Inflammatory macrophage treated with lipopolysaccharide for 4 hours (primary cell): ENCODE data around the gene AGAP4.
"Not testable (repeated sequence)": the region's sequence is repeated elsewhere in the genome, so short reads cannot be mapped to it uniquely, and the experiment has no call there.

Source experiments
- DNase-seq: peaks from one replicate; pipeline ENCODE4 v3.0.0-alpha.2; 2020

Gene AGAP4

GRCh38 chr10:45847400-45847799 is at the start of gene AGAP4:
Gene AGAP4, minus strand, starts transcription at chr10:45847500. Its CDS starts 153 bp downstream, at chr10:45847347.
- not testable (repeated sequence) for DNase-seq

- not testable (repeated sequence) for DNase-seq
These were observed 43.4 kb upstream of the AGAP4 start for GRCh38 chr10:45890721-45891120.

- DNase-seq, result not testable (repeated sequence)
These were observed 42.4 kb upstream of the AGAP4 start for GRCh38 chr10:45889539-45890230.

- not testable (repeated sequence) for DNase-seq
These were observed 35.6 kb upstream of the AGAP4 start for GRCh38 chr10:45882880-45883279.

GRCh38 chr10:45865404-45865803 is 18.1 kb upstream of the AGAP4 start:
- not testable (repeated sequence) for DNase-seq

GRCh38 chr10:45864264-45864663 is 17.0 kb upstream of the AGAP4 start:
- not testable (repeated sequence) for DNase-seq

- not testable (repeated sequence) for DNase-seq
These were observed 16.3 kb upstream of the AGAP4 start for GRCh38 chr10:45863632-45864031.

- DNase-seq, result not testable (repeated sequence)
These were observed 10.6 kb upstream of the AGAP4 start for GRCh38 chr10:45857931-45858330.

GRCh38 chr10:45848467-45848866 is 1.2 kb upstream of the AGAP4 start:
- peak; percentile 66 for DNase-seq

- DNase-seq, result not testable (repeated sequence)
These were observed 24.4 kb downstream of the AGAP4 start for GRCh38 chr10:45822918-45823317.

- DNase-seq, result peak; percentile 14
These were observed 27.0 kb downstream of the AGAP4 start for GRCh38 chr10:45820107-45820830.

- DNase-seq, result no peak
These were observed 27.7 kb downstream of the AGAP4 start for GRCh38 chr10:45819552-45819951.

GRCh38 chr10:45817912-45818311 is 29.4 kb downstream of the AGAP4 start:
- DNase-seq, result no peak

GRCh38 chr10:45817130-45817859 is 30.0 kb downstream of the AGAP4 start:
- DNase-seq, result no peak

- not testable (repeated sequence) for DNase-seq
These were observed 33.2 kb downstream of the AGAP4 start for GRCh38 chr10:45814146-45814545.

GRCh38 chr10:45812959-45813358 is 34.3 kb downstream of the AGAP4 start:
- not testable (repeated sequence) for DNase-seq

GRCh38 chr10:45811075-45811474 is 36.2 kb downstream of the AGAP4 start:
- DNase-seq, result peak; percentile 21

GRCh38 chr10:45809837-45810236 is 37.5 kb downstream of the AGAP4 start:
- DNase-seq, result no peak

- DNase-seq, result not testable (repeated sequence)
These were observed 42.3 kb downstream of the AGAP4 start for GRCh38 chr10:45804996-45805395.

GRCh38 chr10:45803060-45804010 is 44.0 kb downstream of the AGAP4 start:
- DNase-seq, result peak; percentile 21

GRCh38 chr10:45794761-45795160 is 52.5 kb downstream of the AGAP4 start:
- not testable (repeated sequence) for DNase-seq
